ENCODE results near the gene MARCKSL1.
"Not testable (repeated sequence)": the region's sequence is repeated elsewhere in the genome, so short reads cannot be mapped to it uniquely, and the experiment has no call there.

DNA sequence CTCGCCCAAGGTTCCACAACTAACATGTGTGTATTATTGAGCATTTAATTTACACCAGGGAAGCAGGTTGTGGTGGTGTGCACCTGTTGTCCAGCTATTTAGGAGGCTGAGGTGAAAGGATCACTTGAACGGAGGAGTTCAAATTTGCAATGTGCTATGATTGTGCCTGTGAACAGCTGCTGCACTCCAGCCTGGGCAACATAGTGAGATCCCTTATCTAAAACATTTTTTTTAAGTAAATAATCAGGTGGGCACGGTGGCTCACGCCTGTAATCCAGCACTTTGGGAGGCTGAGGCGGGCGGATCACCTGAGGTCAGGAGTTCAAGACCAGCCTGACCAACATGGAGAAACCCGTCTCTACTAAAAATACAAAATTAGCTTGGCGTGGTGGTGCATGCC, 51.3 kb downstream of the MARCKSL1 start:
- TF ChIP-seq, protein P1, sequence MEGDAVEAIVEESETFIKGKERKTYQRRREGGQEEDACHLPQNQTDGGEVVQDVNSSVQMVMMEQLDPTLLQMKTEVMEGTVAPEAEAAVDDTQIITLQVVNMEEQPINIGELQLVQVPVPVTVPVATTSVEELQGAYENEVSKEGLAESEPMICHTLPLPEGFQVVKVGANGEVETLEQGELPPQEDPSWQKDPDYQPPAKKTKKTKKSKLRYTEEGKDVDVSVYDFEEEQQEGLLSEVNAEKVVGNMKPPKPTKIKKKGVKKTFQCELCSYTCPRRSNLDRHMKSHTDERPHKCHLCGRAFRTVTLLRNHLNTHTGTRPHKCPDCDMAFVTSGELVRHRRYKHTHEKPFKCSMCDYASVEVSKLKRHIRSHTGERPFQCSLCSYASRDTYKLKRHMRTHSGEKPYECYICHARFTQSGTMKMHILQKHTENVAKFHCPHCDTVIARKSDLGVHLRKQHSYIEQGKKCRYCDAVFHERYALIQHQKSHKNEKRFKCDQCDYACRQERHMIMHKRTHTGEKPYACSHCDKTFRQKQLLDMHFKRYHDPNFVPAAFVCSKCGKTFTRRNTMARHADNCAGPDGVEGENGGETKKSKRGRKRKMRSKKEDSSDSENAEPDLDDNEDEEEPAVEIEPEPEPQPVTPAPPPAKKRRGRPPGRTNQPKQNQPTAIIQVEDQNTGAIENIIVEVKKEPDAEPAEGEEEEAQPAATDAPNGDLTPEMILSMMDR (IDR thresholded peaks at IDR 0.05 in 8 of 11, conservative IDR thresholded peaks at IDR 0.05 in 3 of 11) = not testable (repeated sequence)
- not testable (repeated sequence) for TF ChIP-seq POLR2AphosphoS5, POLR2A (IDR thresholded peaks at IDR 0.05)
